VCaP (cell line): ENCODE data around the gene AKAP4.

Experiments used
- H3K27ac ChIP-seq: fragments of 450-650 bp; 2 replicates; pipeline ENCODE4 v1.5.1; 2017
- TF ChIP-seq, protein P1 (sequence below): fragments of 450-650 bp; conservative IDR thresholded peaks from 2 replicates; pipeline ENCODE4 v1.5.1; 2017; ENCODE audit warnings: mild to moderate bottlenecking, moderate library complexity

AKAP4 gene, protein sequence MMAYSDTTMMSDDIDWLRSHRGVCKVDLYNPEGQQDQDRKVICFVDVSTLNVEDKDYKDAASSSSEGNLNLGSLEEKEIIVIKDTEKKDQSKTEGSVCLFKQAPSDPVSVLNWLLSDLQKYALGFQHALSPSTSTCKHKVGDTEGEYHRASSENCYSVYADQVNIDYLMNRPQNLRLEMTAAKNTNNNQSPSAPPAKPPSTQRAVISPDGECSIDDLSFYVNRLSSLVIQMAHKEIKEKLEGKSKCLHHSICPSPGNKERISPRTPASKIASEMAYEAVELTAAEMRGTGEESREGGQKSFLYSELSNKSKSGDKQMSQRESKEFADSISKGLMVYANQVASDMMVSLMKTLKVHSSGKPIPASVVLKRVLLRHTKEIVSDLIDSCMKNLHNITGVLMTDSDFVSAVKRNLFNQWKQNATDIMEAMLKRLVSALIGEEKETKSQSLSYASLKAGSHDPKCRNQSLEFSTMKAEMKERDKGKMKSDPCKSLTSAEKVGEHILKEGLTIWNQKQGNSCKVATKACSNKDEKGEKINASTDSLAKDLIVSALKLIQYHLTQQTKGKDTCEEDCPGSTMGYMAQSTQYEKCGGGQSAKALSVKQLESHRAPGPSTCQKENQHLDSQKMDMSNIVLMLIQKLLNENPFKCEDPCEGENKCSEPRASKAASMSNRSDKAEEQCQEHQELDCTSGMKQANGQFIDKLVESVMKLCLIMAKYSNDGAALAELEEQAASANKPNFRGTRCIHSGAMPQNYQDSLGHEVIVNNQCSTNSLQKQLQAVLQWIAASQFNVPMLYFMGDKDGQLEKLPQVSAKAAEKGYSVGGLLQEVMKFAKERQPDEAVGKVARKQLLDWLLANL

DNA sequence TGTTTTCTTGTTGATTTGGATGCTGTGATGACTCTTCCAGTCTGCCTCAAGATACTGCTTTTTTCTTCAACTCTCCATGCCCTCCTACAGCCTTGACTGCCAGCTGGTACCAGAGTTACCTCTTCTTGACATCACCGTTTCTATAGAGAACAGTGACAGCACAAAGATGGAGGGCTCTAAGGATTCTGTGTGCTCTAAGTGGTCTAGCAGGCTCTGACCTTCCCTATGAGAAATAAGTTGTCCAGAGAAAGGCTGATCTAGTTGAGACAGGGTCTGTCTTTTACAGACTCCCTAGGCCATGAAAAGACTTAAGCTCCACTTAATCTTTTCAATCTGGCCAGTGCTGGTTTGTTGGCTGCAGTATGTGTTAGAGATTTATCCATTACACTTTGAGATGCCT, at the start of gene AKAP4:
TSS of gene AKAP4 (minus strand) at position 101 of the 400 bp plus-strand sequence. CDS start 118 bp downstream, outside the sequence.
- no peak within 1 kb of the TSS for H3K27ac ChIP-seq
- TF ChIP-seq, protein P1, sequence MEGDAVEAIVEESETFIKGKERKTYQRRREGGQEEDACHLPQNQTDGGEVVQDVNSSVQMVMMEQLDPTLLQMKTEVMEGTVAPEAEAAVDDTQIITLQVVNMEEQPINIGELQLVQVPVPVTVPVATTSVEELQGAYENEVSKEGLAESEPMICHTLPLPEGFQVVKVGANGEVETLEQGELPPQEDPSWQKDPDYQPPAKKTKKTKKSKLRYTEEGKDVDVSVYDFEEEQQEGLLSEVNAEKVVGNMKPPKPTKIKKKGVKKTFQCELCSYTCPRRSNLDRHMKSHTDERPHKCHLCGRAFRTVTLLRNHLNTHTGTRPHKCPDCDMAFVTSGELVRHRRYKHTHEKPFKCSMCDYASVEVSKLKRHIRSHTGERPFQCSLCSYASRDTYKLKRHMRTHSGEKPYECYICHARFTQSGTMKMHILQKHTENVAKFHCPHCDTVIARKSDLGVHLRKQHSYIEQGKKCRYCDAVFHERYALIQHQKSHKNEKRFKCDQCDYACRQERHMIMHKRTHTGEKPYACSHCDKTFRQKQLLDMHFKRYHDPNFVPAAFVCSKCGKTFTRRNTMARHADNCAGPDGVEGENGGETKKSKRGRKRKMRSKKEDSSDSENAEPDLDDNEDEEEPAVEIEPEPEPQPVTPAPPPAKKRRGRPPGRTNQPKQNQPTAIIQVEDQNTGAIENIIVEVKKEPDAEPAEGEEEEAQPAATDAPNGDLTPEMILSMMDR, result no peak

DNA sequence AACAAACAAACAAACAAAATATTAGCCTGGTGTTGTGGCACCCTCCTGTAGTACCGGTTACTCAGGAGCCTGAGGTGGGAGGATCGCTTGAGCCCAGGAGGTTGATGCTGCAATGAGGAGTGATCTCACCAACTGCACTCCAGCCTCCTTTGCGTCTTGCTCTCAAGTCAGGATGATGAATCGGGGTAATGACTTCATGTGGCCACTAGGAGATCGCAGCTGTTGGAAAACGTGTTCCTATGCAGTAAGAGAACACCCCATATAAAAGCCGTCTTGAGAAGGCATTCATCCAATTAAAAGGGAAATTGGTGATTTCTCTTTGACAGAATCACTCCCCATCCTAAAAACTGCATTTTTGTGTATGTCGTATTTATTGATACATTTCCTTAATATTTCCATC, 10.7 kb upstream of the AKAP4 start:
- TF ChIP-seq, protein P1, result no peak
- H3K27ac ChIP-seq, result no peak overlapping the region

DNA sequence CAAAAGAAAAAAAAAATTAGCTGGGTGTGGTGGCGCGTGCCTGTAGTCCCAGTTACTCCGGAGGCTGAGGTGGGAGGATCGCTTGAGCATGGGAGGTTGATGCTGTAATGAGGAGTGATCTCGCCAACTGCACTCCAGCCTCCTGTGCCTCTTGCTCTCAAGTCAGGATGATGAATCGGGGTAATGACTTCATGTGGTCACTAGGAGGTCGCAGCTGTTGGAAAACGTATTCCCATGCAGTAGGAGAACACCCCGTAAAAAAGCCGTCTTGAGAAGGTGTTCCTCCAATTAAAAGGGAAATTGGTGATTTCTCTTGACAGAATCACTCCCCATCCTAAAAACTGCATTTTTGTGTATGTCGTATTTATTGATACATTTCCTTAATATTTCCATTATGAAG, 5.9 kb upstream of the AKAP4 start:
- no peak overlapping the region for H3K27ac ChIP-seq
- TF ChIP-seq, protein P1, result no peak

DNA sequence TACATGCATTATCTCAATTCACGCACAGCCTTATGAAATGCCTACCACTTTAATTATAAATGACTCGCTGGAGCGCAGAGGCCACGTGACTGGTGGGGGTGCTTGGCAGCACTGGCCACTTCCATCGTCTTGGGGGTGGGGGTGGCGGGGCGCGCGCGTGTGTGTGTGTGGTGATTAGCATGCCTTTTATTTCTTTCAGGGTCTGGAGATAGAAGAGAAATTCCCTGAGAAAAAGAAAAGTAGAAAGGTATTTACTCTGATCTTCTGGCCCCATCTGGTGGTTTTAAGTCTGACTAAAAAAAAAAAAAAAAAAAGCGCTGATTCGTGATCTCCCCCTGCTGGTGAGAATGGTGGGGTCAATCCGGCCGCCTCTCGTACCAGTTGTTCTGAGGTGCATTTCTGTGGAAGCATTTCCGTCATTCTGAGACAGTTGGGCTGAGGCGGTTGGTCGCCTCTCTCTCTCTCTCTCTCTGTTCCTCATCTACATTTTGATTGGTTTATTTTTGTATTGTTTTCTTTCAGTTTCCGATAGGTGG, 3.6 kb upstream of the AKAP4 start, which contains the start of gene CCNB3:
TSS of gene CCNB3 (plus strand) at position 402 of the 536 bp plus-strand sequence. CDS start 80,399 bp downstream, outside the sequence.
- peak within 1 kb of the TSS; percentile 25; the same call in 1 of the 2 replicates for H3K27ac ChIP-seq
- TF ChIP-seq, protein P1, result peak; percentile 53

DNA sequence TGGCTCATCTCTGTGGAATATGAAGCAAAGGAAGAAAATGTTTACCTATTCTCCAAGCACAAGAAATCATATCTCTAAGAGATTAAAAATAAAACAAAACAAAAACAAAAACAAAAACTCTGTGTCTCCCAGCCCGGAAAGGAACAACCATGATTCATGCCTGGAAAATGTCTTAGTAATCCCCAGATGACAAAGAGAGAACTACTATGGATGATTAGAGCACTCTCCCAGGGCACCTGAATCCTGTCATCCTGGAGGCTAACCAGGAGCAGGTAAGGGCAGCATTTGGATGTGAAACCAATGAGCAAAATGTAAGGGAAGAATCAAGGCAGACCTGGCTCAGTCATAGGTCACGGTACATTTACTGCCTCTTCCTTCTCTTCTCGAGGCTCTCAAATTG, 1.7 kb upstream of the AKAP4 start:
- no peak overlapping the region for H3K27ac ChIP-seq
- TF ChIP-seq, protein P1, result no peak

DNA sequence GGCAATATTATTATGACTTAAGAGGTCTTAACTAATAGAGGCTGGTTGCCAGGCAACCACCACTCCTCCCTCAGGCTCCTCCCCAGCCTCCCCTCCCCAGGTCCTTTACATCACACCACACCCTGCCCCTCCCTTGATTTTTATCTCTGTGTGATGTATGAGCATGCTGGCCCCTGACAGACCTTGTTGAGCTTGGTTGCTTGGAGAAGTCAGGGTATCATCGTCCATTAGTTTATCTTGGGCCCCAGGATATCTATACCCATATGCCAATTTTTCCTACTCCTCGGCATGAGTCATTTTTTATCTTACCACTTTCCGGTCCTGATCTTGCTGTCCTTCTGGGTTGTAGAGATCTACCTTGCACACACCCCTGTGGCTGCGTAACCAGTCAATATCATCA, 2.5 kb downstream of the AKAP4 start:
- no peak overlapping the region for H3K27ac ChIP-seq
- TF ChIP-seq, protein P1, result no peak
